D341Med (cell line): ENCODE results near the gene EPS15.

Experiments
- DNase-seq: peaks from one replicate; pipeline ENCODE4 v3.0.0; 2012; ENCODE audit warnings: low spot score

The EPS15 gene

GRCh38 chr1:51314974-51315373 is 204.1 kb downstream of the EPS15 start:
- no peak for DNase-seq

GRCh38 chr1:51313961-51314777 is 204.9 kb downstream of the EPS15 start:
- no peak for DNase-seq

- DNase-seq = no peak
Measured at GRCh38 chr1:51313268-51313852, 205.7 kb downstream of the EPS15 start.

- no peak for DNase-seq
Measured at GRCh38 chr1:51312718-51313117, 206.3 kb downstream of the EPS15 start.

- no peak for DNase-seq
Measured at GRCh38 chr1:51311826-51312225, 207.2 kb downstream of the EPS15 start.

- DNase-seq = no peak
Measured at GRCh38 chr1:51310871-51311613, 208.0 kb downstream of the EPS15 start.

GRCh38 chr1:51309291-51309690 is 209.8 kb downstream of the EPS15 start:
- no peak for DNase-seq

- no peak for DNase-seq
Measured at GRCh38 chr1:51308636-51309035, 210.4 kb downstream of the EPS15 start.

- DNase-seq = no peak
Measured at GRCh38 chr1:51306950-51307349, 212.1 kb downstream of the EPS15 start.

GRCh38 chr1:51305371-51305823 is 213.7 kb downstream of the EPS15 start:
- no peak for DNase-seq

- no peak for DNase-seq
Measured at GRCh38 chr1:51304360-51304759, 214.7 kb downstream of the EPS15 start.
